Stimulated activated CD8-positive, alpha-beta memory T cell treated with anti-CD3 and anti-CD28 coated beads, Interleukin-12 subunit alpha, Interleukin-12 subunit beta, amount 100 ng/mL, for 24 hours (primary cell): ENCODE measurements around the gene HSDL2.
"Not testable (repeated sequence)": the region's sequence is repeated elsewhere in the genome, so short reads cannot be mapped to it uniquely, and the experiment has no call there.

Source experiments
- DNase-seq: peaks from one replicate; pipeline ENCODE4 v3.0.0-alpha.2; 2020; ENCODE audit errors: extremely low read depth

The HSDL2 gene

DNA sequence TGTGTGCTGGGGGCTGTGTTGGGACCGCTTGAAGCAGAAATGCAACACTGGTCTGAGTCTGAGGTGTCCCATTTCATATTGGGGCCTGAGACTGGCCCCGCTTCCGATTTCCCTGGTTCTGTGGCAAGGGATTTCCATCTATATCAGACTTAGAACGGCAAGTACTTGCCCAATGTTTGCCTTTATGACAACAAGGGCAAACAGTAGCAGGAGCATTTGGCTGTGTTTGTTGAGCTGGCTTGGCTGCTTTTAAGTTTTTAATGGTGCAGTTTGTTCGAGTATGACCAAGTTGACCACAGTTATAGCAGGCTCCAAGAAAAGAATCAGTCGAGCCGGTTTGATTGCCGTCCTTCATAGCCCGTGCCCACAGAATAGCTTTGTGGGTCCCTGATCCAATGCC is 17.0 kb downstream of the HSDL2 start:
- no peak for DNase-seq

DNA sequence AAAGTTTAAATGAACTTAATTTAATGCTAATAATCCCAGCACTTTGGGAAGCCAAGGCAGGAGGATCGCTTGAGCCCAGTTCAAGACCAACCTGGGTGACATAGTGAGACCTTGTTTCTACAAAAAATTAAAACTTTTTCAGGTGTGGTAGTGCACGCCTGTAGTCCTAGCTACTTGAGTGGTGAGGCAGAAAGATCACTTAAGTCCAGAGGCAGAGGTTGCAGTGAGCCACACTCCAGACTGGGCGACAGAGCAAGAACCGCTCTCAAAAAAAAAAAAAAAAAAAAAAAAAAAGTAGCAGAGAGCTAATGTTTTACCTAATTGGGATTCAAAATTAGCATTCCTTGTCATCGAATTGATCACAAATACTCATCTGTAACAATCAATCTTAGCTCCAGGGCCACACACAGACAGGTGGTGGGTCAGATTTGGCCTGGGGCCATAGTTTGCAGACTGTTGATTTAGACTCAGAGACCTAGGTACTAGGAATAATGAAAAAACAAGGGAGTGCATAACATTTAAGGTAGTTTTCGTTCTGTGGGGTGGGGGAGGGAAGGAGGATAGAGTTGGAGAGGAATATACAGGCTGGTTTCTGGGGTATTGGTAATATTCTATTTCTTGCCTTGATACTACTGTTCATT is 21.4 kb downstream of the HSDL2 start:
- no peak for DNase-seq

DNA sequence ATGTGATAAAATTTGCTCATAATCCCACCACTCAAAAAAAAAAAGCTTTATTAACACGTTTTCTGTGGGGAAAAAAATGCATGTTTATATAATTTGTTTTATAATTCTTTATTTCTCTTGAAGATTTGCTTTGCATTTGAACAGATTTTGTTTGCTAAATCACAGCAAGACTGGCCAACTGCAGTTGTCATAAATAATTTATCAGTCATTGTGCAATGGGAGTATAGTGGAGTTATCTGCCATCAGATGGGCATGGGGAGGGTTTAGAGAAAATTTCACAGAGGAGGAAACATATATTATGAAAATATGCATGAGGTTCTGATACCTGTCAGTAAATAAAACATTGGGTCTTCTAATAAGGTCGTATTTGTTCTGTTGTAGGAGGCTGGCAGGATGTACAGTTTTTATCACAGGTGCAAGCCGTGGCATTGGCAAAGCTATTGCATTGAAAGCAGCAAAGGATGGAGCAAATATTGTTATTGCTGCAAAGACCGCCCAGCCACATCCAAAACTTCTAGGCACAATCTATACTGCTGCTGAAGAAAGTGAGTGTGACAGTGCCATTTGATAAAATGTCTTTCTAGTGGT is 23.8 kb downstream of the HSDL2 start:
- DNase-seq, result no peak

DNA sequence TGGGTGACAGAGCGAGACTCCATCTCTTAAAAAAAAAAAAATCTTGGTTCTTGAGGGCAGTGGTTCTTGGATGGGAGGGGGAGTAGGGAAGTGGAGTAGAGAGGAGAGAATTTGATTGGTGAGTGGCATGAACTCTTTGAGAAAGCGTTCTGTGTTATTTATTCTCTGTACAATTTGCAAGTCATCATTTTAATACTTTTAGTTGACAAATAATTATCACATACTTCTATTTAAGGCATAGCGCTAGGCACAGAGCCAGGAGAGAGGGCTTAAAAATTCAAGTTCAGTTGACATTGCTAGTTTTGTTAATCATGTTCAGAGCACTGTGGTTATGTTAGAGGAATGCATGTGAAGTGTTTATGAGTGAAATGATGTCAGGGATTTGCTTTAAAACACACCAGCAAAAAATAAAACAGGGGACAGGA is 24.6 kb downstream of the HSDL2 start:
- DNase-seq, result no peak

DNA sequence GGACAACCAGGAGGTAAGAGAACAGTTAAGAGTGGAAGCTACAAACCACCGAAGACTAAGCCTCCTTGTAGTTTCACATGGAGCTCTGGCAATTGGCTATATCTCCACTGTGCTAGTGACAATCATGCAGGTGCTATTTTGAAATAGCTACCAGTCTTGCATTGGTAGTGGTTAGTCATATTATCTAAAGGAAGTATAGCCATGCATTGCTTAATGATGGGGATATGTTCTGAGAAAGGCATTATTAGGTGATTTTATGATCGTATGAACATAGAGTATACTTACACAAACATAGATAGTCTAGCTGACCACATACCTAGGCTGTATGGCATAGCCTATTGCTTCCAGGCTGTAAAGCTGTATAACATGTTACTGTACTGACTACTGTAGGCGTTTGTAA is 28.4 kb downstream of the HSDL2 start:
- no peak for DNase-seq

DNA sequence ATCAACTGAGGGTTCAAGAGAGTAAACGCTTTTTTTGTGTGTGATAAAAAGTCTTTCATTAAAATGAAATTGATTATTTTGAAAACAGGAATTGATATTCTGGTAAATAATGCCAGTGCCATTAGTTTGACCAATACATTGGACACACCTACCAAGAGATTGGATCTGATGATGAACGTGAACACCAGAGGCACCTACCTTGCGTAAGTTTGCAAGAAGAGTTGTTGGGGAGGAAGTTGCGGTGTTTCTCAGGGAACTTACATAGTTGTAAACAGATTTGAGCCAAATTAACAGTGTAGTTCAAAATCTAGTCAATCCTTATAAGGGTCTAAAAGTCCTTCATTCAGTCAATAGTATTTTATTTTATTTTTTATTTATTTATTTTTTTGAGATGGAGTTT is 28.9 kb downstream of the HSDL2 start:
- DNase-seq, result no peak

DNA sequence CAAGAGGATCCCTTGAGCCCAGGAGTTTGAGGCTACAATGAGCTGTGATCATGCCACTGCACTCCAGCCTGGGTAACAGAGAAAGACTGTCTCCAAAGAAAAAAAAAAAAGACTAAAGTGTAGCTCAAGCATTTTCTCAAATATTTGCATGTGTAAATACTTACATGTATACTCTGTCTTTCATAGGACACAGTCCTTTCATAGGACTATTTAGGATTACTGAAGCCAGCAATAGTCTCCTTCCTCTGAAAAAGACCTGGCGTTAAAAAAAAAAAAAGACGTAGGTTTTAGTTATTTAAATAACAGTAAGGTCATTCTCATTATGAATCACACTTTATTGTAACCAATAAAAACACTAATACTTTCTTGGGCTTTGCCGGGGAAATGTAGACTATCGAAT is 29.9 kb downstream of the HSDL2 start:
- DNase-seq, result no peak

DNA sequence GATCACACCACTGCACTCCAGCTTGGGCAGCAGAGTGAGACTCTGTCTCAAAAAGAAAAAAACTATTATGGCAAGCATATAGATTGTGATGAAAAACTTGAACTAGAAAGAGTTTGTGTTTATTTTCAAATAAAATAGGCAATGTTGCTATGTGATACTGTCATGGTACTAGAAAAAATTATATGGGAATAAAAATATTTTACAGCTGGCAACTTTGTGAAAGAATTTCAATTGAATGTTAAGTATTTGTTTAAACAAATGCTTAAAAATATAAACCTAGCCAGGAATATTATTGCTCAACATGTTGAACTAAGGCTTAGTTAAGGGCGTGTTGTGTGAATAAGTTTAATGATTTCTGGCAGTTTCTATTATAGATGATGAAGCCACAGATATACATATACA is 31.7 kb downstream of the HSDL2 start:
- no peak for DNase-seq

DNA sequence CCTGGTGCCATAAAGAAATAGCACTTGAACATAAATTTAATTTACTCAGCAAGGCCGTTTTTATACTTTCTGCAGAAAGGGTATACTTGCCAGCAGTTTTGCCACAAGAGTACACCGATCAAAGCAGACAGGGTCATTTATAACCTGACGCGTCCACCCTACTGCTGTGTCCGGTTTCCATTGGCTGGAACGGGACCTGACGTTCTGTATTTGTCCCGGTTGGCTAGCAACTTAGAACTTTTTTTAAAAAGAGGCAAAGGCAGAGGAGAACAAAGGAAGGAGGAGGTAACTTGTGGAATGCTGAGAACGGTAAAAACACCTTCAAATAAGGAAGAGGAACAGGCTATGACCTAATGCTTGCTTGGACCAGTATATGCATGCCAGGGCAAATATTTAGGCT is 33.8 kb downstream of the HSDL2 start:
- DNase-seq, result not testable (repeated sequence)

DNA sequence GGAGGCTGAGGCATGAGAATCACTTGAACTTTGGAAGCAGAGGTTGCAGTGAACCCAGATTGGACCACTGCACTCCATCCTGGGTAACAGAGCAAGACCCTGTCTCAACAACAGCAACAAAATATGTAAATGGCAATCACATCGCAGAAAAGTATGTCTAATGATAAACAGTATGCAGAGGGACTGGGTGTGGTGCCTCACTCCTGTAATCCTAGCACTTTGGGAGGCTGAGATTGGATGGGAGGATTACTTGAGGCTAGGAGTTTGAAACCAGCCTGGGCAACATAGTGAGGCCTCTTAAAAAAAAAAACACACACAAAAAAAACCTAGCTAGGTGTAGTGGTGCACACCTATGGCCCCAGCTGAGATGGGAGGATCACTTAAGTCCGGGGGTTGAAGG is 40.3 kb downstream of the HSDL2 start:
- DNase-seq, result no peak

DNA sequence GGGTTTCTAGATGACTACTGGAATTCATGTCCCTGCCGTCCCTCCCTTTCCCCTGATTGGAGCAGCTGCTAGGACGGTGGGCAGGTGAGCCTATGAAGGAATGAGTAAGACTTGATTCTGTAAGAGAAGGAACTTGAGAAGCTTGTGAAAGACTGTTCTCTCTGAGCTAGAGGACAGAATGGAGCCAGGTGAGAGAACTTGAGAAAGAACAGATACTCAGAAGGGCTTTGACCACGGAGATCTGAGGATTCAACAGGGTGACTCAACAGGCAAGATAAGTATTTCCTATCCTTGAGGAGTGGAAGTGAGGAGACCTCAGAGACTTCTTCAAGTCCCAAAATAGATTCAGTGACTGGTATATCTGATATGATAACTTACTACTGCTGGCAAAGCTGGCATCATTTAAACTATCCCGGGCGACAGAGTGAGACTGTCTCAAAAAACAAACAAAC is 41.9 kb downstream of the HSDL2 start:
- no peak for DNase-seq

DNA sequence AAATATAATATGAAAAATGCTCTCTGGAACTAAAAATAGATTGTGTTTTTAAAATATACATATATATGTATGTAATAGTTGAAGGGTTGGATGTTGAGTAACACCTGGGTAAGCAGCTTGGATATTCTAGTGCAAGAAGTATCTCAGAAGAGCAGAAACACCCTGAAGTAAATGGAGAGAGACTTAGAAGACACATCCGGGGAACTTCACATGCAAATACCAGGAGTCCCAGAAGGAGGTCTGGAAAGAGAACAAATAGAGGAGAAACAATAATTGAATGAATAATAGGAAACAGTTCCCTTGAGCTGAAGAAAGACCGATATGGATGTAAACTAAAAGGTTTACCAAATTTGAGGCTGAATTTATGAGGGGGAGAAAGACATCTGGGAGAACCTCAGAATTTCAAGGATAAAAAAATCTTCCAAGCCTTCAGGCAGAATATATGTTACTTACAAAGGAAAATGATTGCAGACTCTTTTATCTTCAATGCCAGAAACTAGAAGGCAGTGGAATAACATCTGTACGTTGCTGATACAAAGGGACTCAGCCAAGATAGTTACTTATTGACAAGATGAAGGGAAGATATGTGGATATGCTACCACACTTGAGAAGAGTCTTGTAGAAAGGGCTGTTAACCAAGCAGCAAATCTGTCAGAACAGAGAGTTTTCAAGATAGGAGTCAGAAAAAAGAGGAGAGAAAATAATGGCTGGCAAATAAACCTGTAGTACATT is 42.7 kb downstream of the HSDL2 start:
- DNase-seq, result no peak

DNA sequence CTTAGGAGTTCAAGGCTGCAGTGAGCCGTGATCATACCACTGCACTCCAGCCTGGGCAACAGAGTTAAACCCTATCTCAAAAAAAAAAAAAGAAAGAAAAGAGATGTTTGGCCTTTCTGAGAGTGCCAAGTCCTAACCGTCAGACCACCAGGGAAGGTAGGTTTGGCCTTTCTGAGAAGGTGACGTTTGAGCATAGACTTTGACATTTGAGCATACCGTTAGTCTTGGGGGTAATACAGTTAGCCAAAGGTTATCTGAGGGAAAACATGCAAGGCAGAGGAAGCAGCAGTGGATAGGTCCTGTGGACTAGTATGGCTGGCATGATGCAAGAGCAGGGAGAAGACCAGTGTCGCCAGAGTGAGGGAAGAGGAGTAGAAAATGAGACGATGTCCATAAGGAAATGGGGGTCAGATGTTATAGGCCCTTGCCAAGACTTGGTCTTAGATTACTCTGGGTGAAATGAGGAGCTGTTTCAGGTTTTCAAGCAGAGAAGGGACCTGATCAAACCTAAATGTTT is 50.2 kb downstream of the HSDL2 start:
- DNase-seq, result no peak

DNA sequence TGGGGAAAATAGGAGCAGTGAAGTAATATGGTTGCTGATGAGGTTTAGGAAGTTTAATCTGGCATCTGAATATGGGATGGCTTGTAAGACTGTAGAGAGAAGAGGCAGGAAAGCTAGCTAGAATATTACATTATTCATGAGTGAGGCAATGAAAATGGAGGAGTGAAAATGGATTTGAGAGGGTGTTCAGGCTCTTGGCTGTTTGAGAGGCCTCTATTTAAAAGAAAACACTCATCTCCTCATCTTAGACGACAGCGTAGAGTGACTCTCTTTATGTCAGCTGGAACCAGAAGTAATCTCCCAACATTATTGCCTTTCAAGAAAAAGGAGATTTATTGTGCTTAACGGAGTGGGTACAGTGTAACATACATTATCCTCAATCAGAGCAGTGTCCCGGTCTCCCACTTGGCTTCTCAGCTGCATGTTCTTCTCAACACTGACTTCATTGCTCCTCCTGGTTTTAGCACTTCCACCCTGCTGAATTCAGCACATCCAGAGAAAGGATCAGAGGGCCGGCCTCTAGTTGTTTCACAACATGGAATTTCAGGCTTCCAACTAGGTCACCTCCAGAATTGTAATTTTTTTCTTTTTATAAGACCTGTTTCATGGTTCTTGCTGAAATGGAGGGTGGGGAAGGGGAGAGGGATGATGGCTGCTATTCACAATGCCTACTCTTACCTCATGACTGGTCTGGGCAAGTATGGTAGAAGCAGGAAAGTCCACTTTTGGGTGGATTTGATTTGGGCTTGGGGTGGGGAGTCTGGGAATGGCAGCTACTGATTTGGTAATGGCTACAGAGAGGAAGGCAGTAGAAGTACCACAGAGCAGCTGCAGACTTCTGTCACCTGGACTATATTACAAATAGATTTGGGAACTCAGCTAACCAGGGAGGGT is 53.8 kb downstream of the HSDL2 start:
- DNase-seq, result no peak

DNA sequence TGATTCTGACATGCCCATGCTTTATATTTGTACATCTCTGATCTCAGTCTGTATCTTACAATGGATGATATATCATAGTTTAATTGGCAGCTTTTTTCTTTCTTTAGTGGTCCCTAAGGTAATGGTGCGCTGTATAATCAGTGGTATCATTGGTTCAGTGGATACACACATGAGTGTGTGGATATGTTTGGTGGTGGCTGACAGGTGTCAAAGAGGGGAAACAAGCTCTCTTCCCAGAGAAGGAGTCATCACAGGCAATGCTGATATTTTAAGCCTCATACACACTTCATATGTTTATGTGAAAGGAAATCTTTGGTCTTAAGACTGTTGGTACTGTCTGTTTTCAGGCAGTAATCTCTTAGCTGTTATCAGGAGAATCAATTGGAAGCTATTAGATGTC is 54.6 kb downstream of the HSDL2 start:
- DNase-seq, result no peak

DNA sequence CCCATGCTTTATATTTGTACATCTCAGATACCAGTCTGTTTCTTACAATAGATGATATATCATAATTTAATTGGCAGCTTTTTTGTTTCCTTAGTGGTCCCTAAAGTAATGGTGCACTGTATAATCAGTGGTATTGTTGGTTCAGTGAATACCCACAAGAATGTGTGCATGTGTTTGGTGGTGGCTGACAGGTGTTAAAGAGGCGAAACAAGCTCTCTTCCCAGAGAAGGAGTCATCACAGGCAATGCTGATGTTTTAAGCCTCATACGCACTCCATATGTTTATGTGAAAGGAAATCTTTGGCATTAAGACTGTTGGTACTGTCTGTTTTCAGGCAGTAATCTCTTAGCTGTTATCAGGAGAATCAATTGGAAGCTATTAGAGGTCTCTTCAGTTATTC is 57.5 kb downstream of the HSDL2 start:
- no peak for DNase-seq

DNA sequence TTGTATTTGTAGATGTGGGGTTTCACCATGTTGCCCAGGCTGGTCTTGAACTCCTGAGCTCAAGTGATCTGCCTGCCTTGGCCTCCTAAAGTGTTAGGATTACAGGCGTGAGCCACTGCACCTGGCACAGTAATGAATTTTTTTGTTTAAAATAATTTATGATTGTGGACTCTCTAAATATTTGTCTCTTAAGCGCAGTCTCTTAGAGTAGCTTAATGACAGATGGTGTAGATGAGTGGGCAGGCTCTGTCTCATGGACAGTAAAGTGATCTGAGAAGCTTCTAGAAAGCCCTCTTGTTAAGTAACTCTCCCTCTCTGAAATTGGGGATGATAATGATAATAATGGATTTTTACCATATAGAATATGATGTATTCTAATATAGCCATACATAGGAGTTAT is 59.3 kb downstream of the HSDL2 start:
- DNase-seq, result no peak

DNA sequence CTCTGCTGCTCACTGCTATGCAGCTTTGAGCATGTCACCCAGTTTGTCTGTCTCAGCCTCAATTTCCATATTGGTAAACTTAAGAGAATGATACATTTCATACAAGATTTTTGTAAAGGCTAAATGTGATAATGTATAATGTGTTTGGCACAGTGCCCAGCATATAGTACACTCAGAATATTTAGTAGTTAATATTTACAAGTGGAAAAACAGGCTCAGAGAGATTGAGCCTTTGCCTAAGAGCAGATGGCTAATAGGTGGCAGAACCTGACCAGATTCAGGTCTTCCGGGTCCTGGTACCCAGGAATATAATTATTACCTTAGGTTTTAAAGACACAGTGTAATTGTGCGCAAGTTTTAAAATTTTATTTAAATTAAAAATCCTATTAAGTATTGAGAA is 59.9 kb downstream of the HSDL2 start:
- DNase-seq, result no peak

DNA sequence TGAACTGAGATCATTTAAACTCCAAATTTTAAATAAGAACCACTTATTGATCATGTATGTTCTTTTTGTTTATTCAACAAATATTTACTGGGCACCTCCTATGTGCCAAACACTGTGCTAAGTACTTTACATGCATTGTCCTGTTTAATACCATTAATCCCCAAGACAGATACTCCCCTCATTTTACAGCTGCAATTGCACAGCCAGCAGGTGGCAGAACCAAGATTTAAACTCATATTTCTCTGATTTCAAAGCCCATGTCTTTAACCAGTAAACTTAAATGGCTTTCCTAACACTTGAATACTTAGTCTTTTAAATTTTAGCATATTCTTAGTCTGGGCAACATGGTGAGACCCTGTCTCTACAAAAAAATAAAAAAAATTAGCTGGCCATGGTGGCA is 63.3 kb downstream of the HSDL2 start:
- no peak for DNase-seq

DNA sequence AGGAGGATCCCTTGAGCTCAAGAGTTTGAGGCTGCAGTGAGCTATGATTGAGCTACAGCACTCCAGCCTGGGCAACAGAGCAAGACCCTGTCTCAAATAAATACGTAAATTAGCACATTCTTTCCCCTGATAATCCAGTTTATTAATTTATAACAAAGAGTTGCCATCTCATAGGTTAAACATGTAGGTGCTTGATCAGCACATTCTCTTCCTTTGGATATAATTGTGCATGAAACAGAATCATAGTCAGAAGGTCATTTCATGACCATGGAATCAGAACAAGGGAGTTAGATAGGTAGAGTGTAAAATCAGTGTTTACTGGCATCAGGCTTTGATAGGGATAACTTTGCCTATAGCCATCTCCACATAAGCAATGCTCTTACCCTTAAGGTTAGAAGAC is 63.7 kb downstream of the HSDL2 start:
- DNase-seq, result no peak

DNA sequence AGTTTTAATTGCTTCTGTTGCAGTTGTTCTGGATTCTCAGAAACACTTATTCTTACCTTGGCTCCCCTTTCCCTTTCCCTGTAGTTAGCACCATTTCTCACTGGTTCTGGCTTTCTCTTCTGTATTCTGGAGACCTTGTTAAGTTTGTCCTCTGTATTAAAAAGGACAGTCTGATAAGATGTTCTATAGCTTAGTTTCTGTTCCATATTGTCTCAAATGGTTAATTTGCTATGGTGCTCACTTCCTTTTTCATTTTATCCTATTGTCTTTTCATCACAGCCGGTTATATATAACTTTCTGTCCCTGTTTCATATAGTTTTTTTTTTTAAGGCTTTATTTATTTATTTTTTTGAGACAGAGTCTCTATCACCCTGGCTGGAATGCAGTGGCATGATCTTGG is 65.3 kb downstream of the HSDL2 start:
- no peak for DNase-seq

DNA sequence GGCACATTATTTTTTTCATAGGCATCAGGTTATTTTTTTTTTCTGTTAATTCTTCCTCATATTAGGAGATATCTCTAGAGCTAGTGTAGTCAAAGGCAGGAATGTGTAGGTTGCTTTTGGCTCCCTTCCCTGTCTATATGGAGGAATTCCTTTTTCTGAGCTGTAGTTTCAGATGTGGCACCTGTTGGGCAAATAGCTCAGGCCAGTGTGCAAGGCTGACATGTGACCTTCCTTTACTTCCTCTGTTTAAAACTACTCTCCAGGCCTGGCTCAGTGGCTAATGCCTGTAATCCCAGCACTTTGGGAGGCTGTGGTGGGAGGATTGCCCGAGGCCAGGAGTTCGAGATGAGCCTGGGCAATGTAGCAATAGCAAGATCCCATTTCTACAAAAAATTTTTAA is 66.2 kb downstream of the HSDL2 start:
- no peak for DNase-seq
